CD4-positive, CD25-positive, alpha-beta regulatory T cell (primary cell): ENCODE data around the gene DOK1. TPM values are rescaled to one million over a fixed set of nuclear protein-coding genes. Genes with fewer than 3 reads are reported as not detected.

ENCODE experiments used
- ATAC-seq, 2 donors: fragments of 150-1000 bp; cut with Tn5 transposase; one replicate each; pipeline ENCODE4 v1.10.0; 2021; ENCODE audit warnings: low read depth in 2 of 2, moderate number of reproducible peaks in 2 of 2, moderate library complexity in 1 of 2
- DNase-seq, 3 donors: peaks; one replicate each; pipeline versions ENCODE4 v3.0.0 to v3.0.0-alpha.2; 2012 to 2022; ENCODE audit warnings: mixed read lengths in 1 of 3
- H3K27ac ChIP-seq: one replicate; pipeline ENCODE4 v1.7.0; 2013; ENCODE audit warnings: mild to moderate bottlenecking, low read length; ENCODE audit not compliant: insufficient read depth, poor library complexity, severe bottlenecking
- H3K27me3 ChIP-seq: one replicate; pipeline ENCODE4 v1.7.0; 2013; ENCODE audit warnings: low read length; ENCODE audit not compliant: control insufficient read depth, insufficient read depth
- H3K36me3 ChIP-seq: one replicate; pipeline ENCODE4 v1.7.0; 2013; ENCODE audit warnings: mild to moderate bottlenecking, low read length, moderate library complexity; ENCODE audit not compliant: control insufficient read depth, insufficient read depth
- H3K4me1 ChIP-seq: 2 replicates; pipeline ENCODE4 v1.7.0; 2013; ENCODE audit warnings: mild to moderate bottlenecking, low read length; ENCODE audit not compliant: insufficient read depth, control insufficient read depth, poor library complexity, severe bottlenecking
- H3K4me3 ChIP-seq: one replicate; pipeline ENCODE4 v1.7.0; 2013; ENCODE audit warnings: low read depth, mild to moderate bottlenecking, low read length, moderate library complexity
- H3K9me3 ChIP-seq, 2 experiments: 1 replicate in 1 of 2; 2 replicates in 1 of 2; pipeline ENCODE4 v1.7.0; 2013; ENCODE audit warnings: low read length in 2 of 2, mild to moderate bottlenecking in 1 of 2, moderate library complexity in 1 of 2; ENCODE audit not compliant: control insufficient read depth in 2 of 2
- H3K27ac Mint-ChIP-seq, 3 donors: one replicate each; pipeline ENCODE4 v1.8.0; 2020 to 2022; ENCODE audit warnings: mild to moderate bottlenecking in 3 of 3, mixed read lengths in 3 of 3, moderate library complexity in 2 of 3
- H3K27me3 Mint-ChIP-seq: one replicate; pipeline ENCODE4 v1.8.0; 2022; ENCODE audit warnings: mild to moderate bottlenecking, mixed read lengths
- H3K36me3 Mint-ChIP-seq: one replicate; pipeline ENCODE4 v1.8.0; 2020; ENCODE audit warnings: mixed read lengths
- H3K4me1 Mint-ChIP-seq, 4 donors: one replicate each; pipeline ENCODE4 v1.8.0; 2020 to 2022; ENCODE audit warnings: mixed read lengths in 4 of 4, mild to moderate bottlenecking in 1 of 4
- H3K4me3 Mint-ChIP-seq, 4 donors: one replicate each; pipeline ENCODE4 v1.8.0; 2020 to 2022; ENCODE audit warnings: mild to moderate bottlenecking in 4 of 4, mixed read lengths in 4 of 4, moderate library complexity in 3 of 4
- H3K9me3 Mint-ChIP-seq, 7 donors: one replicate each; pipeline ENCODE4 v1.8.0; 2020 to 2022; ENCODE audit warnings: mixed read lengths in 7 of 7, mild to moderate bottlenecking in 3 of 7, moderate library complexity in 2 of 7
- polyA plus RNA-seq, 4 donors: library from polyadenylated mRNA; unstranded; fragments of 300-500 nt; fragmentation: Illumina TruSeq; gene quantifications; one replicate each; pipeline ENCODE4 v1.2.3, GENCODE V29; 2021
- total RNA-seq: library from RNA; stranded (reverse); gene quantifications from one replicate; pipeline ENCODE4 v1.2.3, GENCODE V29; 2022

Gene DOK1
- total and polyA plus RNA-seq, 5 donors from 2014 or later = 19.8 to 39.3 (median 32.4) TPM

DNA sequence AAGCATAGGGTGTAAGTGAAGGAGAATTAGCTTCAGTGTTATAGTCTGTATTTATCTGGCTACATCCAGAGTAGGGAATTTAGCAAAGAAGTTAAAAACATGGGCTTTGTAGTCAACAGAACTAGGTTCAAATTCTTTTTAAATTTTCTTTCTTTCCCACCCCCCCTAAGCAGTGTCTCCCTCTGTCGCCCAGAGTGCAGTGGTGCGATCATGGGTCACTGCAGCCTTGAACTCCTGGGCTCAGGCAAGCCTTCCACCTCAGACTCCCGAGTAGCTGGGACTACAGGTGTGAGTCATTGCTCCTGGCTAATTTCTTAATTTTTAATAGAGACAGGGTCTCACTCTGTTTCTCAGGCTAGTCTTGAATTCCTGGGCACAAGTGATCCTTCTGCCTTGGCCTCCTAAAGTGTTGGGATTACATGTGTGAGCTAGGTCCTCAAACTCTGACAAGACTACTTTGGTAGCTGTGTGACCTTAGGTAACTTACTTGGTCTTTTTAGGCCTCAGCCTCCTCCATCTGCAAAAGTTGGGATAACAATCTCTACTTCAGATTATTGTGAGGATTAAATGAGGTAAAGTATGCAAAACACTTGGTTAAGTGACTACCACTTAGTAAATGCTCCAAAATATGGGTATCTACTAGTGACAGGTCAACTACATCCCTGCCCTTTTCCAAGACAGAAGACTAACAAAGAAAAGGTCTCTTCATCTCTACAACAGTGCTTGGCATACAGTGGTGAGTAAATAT is 17.8 kb downstream of the DOK1 start:
- H3K4me1 ChIP-seq = peaks cover 15% of the 10 kb centered on the region
- DNase-seq (no peak), ATAC-seq (no peak)
- Mint-ChIP-seq H3K9me3 (peaks cover 0 to 2% (median 0%) of the 10 kb centered on the region in 7 donors), H3K4me3 (no peak overlapping the region), H3K4me1 (peaks cover 15 to 18% (median 17%) of the 10 kb centered on the region in 4 donors), H3K36me3 (no peaks in the 10 kb centered on the region), H3K27ac (no peak overlapping the region), H3K27me3 (no peaks in the 10 kb centered on the region)
- no peak overlapping the region for H3K4me3 ChIP-seq
- no peaks in the 10 kb centered on the region for H3K36me3 ChIP-seq
- no peaks in the 10 kb centered on the region for H3K27me3 ChIP-seq
- no peak overlapping the region for H3K27ac ChIP-seq
- H3K9me3 ChIP-seq = no peaks in the 10 kb centered on the region

DNA sequence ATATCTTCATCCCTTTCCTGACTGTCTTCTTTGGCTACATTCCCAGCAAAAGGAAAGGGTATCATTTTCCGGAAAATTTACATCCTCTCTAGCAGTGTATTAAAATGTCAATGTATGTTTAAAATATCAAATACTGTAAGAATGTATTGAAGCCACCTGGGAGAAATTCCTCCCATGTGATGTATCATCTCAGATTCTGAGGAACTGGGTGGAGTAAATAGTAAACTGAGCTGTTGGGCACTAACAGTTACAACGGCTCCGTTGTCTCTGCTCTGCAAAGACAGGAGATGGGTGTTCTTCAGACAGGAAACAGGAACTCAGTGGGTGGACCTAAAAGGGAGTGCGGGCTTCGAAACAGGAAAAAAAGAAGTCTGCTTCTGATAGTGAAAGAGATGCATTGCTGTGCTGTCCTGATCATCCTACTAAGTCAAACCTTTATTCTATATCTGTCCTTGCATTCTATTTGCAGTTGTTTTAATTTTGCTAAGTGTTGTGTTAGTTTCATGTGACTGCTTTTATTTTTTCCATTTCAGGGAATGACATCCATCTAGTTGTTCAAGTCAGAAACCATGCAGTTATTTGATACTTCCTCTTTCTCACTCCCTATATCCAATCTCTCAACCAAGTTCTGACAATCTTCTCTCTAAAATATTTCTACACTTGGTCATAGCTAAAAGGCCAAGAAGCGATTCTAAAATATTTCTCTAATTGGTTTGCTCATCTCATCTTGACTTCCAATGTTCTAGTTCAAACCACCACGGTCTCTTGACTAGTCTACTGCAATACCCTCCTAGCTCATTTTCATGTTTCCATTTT is 19.4 kb downstream of the DOK1 start:
- Mint-ChIP-seq H3K4me1 (peaks cover 15 to 27% (median 21%) of the 10 kb centered on the region in 4 donors), H3K36me3 (no peaks in the 10 kb centered on the region), H3K9me3 (peaks cover 0 to 1% (median 0%) of the 10 kb centered on the region in 7 donors), H3K27me3 (no peaks in the 10 kb centered on the region), H3K4me3 (peak overlapping the region; percentile 65 to 82 (median 70)), H3K27ac (peak overlapping the region; percentile 69 to 90 (median 90))
- peak; percentile 75 to 85 for ATAC-seq
- H3K4me3 ChIP-seq = peak overlapping the region; percentile 74
- no peaks in the 10 kb centered on the region for H3K27me3 ChIP-seq
- H3K36me3 ChIP-seq = no peaks in the 10 kb centered on the region
- H3K9me3 ChIP-seq = no peaks in the 10 kb centered on the region
- peaks cover 18% of the 10 kb centered on the region for H3K4me1 ChIP-seq
- DNase-seq = peak in 1 of 3 donors; percentile 75
- peak overlapping the region; percentile 39 for H3K27ac ChIP-seq

DNA sequence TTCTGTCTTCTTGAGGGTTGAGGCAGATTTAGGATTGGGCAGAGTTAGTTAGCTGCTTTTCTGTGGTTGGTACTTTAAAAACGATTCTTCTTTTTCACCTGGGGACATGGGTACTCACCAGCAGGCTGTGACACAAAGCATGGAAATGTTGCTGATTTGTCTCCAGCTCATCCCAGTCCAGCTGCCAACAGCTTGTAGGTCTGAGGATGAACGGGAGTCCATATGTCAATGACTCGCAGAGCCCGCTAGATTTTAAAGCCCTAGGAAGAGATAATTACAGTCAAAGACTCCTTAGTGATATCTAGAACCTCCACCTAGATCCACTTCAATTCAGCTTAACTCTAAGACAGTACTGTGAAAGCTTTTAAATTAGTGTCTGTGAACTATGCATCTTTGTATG is 20.8 kb downstream of the DOK1 start:
- H3K27me3 Mint-ChIP-seq = no peaks in the 10 kb centered on the region
- ATAC-seq = no peak
- no peak for DNase-seq
- Histone ChIP-seq H3K36me3 (no peaks in the 10 kb centered on the region), H3K27ac (no peak overlapping the region), H3K9me3 (no peaks in the 10 kb centered on the region), H3K4me3 (no peak overlapping the region), H3K4me1 (peaks cover 18% of the 10 kb centered on the region), H3K27me3 (no peaks in the 10 kb centered on the region)
- H3K4me1 Mint-ChIP-seq = peaks cover 15 to 27% (median 21%) of the 10 kb centered on the region in 4 donors
- H3K36me3 Mint-ChIP-seq = no peaks in the 10 kb centered on the region
- H3K27ac Mint-ChIP-seq = peak overlapping the region in 1 of 3 donors; percentile 90
- H3K9me3 Mint-ChIP-seq = no peaks in the 10 kb centered on the region
- no peak overlapping the region for H3K4me3 Mint-ChIP-seq

DNA sequence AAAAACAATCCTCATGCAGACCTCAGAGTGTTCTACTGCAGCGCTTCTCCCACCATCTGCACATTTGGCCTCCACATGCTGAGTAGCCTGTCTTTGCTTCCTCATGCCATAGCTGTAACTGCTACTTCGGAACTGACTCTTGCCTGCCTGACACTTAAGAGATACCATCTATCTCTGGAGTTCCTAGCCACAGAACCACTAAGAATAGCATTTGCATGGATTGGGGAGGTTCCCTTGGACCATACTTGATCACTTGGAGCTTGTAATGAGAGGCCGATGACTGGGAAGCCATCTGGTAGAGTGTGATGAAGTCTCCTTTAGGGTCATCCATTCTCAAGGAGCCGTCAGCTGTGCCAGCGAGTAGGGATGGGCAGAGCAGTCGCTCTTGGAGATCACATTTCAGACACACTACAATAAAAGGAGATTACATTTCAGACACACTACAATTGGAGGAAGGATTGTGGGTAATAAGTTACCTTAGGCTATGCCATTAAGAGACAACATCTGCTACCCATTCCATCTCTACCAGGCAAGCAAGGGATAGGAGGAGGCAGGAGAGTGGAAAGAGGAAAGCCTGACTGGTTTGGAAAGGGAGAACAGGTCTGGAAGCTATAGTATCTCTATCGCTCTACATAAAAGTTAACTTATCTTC is 21.8 kb downstream of the DOK1 start:
- H3K36me3 Mint-ChIP-seq = no peaks in the 10 kb centered on the region
- Histone ChIP-seq H3K27ac (no peak overlapping the region), H3K4me3 (no peak overlapping the region), H3K36me3 (no peaks in the 10 kb centered on the region), H3K4me1 (peaks cover 18% of the 10 kb centered on the region), H3K9me3 (no peaks in the 10 kb centered on the region), H3K27me3 (no peaks in the 10 kb centered on the region)
- H3K27ac Mint-ChIP-seq = no peak overlapping the region
- peaks cover 15 to 27% (median 21%) of the 10 kb centered on the region in 4 donors for H3K4me1 Mint-ChIP-seq
- H3K27me3 Mint-ChIP-seq = no peaks in the 10 kb centered on the region
- no peaks in the 10 kb centered on the region for H3K9me3 Mint-ChIP-seq
- no peak for DNase-seq
- H3K4me3 Mint-ChIP-seq = no peak overlapping the region
- no peak for ATAC-seq

DNA sequence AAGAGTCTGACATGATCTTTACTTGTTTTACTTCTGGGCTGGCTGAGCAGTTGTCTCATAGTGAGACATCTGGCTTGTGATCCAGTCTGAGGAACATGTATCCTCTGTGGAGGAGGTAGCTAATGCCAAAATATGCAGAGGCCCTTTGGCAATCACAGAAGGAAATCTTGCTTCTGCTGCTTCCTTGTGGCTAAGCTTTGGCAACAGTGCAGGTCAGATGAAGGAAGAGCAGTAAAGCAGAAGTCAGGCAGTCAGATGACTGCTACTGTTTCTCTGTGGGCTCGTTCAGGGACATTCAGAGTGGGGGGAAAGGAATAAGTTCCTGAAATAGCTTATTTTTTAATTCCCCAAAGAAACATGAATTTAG is 22.3 kb downstream of the DOK1 start:
- H3K4me1 Mint-ChIP-seq = peaks cover 15 to 27% (median 21%) of the 10 kb centered on the region in 4 donors
- Histone ChIP-seq H3K36me3 (no peaks in the 10 kb centered on the region), H3K4me3 (no peak overlapping the region), H3K27ac (no peak overlapping the region), H3K4me1 (peaks cover 18% of the 10 kb centered on the region), H3K27me3 (no peaks in the 10 kb centered on the region), H3K9me3 (no peaks in the 10 kb centered on the region)
- H3K27me3 Mint-ChIP-seq = no peaks in the 10 kb centered on the region
- H3K9me3 Mint-ChIP-seq = no peaks in the 10 kb centered on the region
- H3K27ac Mint-ChIP-seq = no peak overlapping the region
- DNase-seq (no peak), ATAC-seq (no peak)
- H3K4me3 Mint-ChIP-seq = no peak overlapping the region
- no peaks in the 10 kb centered on the region for H3K36me3 Mint-ChIP-seq

DNA sequence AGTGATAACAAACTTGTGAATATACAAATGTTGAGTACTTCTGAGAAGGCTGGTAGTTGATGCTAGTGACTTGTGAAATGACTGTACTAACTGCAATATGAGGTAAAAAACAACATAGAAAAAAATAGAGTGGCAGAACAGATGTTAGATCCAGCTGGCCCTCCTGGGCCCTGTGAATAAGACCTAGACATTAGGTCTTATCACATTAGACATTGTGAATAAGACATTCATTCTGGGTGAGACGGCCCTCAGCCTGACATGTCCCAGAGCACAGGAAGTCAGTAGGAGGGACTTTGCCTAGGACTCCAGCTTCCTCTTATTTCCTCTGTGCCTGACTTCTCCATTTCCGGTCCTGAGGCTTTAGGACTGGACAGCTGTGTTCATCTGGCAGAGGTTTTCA is 22.9 kb downstream of the DOK1 start:
- Mint-ChIP-seq H3K4me3 (no peak overlapping the region), H3K36me3 (no peaks in the 10 kb centered on the region)
- ATAC-seq = no peak

DNA sequence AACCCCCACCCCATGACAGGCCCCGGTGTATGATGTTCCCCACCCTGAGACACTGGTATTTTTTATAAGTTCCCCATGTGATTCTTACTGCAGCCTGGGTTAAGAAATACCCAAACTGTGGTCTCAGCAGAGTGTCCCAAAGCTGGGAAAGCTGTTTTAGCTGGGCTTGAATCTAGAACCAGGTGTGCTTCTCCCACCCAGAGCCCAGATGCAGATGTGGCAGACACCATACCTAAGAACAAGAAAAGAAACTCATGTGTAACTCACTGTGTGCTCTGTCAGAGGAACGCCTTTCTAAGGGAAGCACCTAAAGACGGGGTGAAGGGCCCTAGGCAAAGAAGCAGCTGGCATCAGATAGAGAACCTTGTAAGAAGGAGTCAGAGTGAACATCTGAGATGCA is 23.9 kb downstream of the DOK1 start:
- Mint-ChIP-seq H3K27ac (no peak overlapping the region), H3K9me3 (no peaks in the 10 kb centered on the region), H3K4me1 (peaks cover 15 to 28% (median 20%) of the 10 kb centered on the region in 4 donors), H3K36me3 (no peaks in the 10 kb centered on the region), H3K27me3 (no peaks in the 10 kb centered on the region), H3K4me3 (no peak overlapping the region)
- H3K27ac ChIP-seq = no peak overlapping the region
- no peak for ATAC-seq
- no peaks in the 10 kb centered on the region for H3K36me3 ChIP-seq
- H3K4me3 ChIP-seq = no peak overlapping the region
- no peaks in the 10 kb centered on the region for H3K27me3 ChIP-seq
- no peaks in the 10 kb centered on the region for H3K9me3 ChIP-seq
- peaks cover 16% of the 10 kb centered on the region for H3K4me1 ChIP-seq
- peak in 1 of 3 donors; percentile 40 for DNase-seq

More for the DNA sequence above, 22.9 kb downstream of the DOK1 start:
- peak in 1 of 3 donors; percentile 65 for DNase-seq
- Histone ChIP-seq H3K9me3 (no peaks in the 10 kb centered on the region), H3K36me3 (no peaks in the 10 kb centered on the region), H3K27ac (no peak overlapping the region), H3K4me1 (peaks cover 18% of the 10 kb centered on the region), H3K4me3 (no peak overlapping the region), H3K27me3 (no peaks in the 10 kb centered on the region)
- no peaks in the 10 kb centered on the region for H3K27me3 Mint-ChIP-seq
- peak overlapping the region in 2 of 3 donors; percentile 29 to 45 for H3K27ac Mint-ChIP-seq
- H3K9me3 Mint-ChIP-seq = no peaks in the 10 kb centered on the region
- peaks cover 15 to 27% (median 21%) of the 10 kb centered on the region in 4 donors for H3K4me1 Mint-ChIP-seq
